H1 (cell line): ENCODE data around the gene ICAM2. TPM values are rescaled to one million over a fixed set of nuclear protein-coding genes. Genes with fewer than 3 reads are reported as not detected.

Source experiments
- CTCF ChIA-PET: fragments of 300-600 bp; sonication (Branson Sonifier 250); formaldehyde crosslinking; loops from one replicate; lab custom pipeline; 2021; ENCODE audit not compliant: partially characterized antibody; lab: Charles Lee
- POLR2A ChIA-PET: fragments of 300-600 bp; sonication (Branson Sonifier 250); formaldehyde crosslinking; loops from one replicate; lab custom pipeline; 2021; ENCODE audit warnings: inconsistent platforms; ENCODE audit not compliant: partially characterized antibody; lab: Charles Lee
- DNase-seq, 2 experiments: peaks; one replicate each; pipeline versions ENCODE4 v3.0.0 to v3.0.0-alpha.2; 2010 to 2022; ENCODE audit warnings: low spot score in 2 of 2, low read depth in 1 of 2, mixed read lengths in 1 of 2
- FAIRE-seq: peaks from 2 replicates; lab custom pipeline; 2011; peaks lifted over from hg19 to GRCh38; lab: Jason Lieb, UNC
- H2AFZ ChIP-seq: 2 replicates; pipeline ENCODE4 v1.8.1; 2012; ENCODE audit warnings: low read length, inconsistent platforms
- H2AK5ac ChIP-seq: 2 replicates; pipeline ENCODE4 v1.6.1; 2013; ENCODE audit warnings: low read depth, low read length
- H2BK120ac ChIP-seq: replicated peaks from 2 replicates; pipeline ENCODE3; 2013; ENCODE audit warnings: low read depth, low read length, inconsistent platforms
- H2BK12ac ChIP-seq: 2 replicates; pipeline ENCODE4 v1.6.1; 2013; ENCODE audit warnings: low read depth, low read length
- H2BK15ac ChIP-seq: 2 replicates; pipeline ENCODE4 v1.6.1; 2013; ENCODE audit warnings: low read length
- H2BK20ac ChIP-seq: 2 replicates; pipeline ENCODE4 v1.6.1; 2013; ENCODE audit warnings: low read length
- H2BK5ac ChIP-seq: 2 replicates; pipeline ENCODE4 v1.6.1; 2013; ENCODE audit warnings: low read depth, low read length
- H3K14ac ChIP-seq: 2 replicates; pipeline ENCODE4 v1.6.1; 2013; ENCODE audit warnings: inconsistent platforms; ENCODE audit not compliant: insufficient read length
- H3K18ac ChIP-seq: 2 replicates; pipeline ENCODE4 v1.6.1; 2013; ENCODE audit warnings: low read length; ENCODE audit errors: extremely low read depth
- H3K23ac ChIP-seq: 2 replicates; pipeline ENCODE4 v1.6.1; 2013; ENCODE audit warnings: inconsistent platforms; ENCODE audit not compliant: insufficient read length
- H3K23me2 ChIP-seq: 2 replicates; pipeline ENCODE4 v1.6.1; 2013; ENCODE audit warnings: low read depth, low read length
- H3K27ac ChIP-seq: 2 replicates; pipeline ENCODE4 v1.6.1; 2011; ENCODE audit warnings: low read depth, low read length, inconsistent platforms
- H3K27me3 ChIP-seq, 4 experiments: replicated peaks in 1 of 4; 1 replicate in 1 of 4; 2 replicates in 3 of 4; pipeline versions ENCODE4 v1.6.1 to v1.8.1; 2011 to 2013; ENCODE audit warnings: low read length in 3 of 4, mild to moderate bottlenecking in 3 of 4, inconsistent platforms in 2 of 4, mixed read lengths in 2 of 4, moderate library complexity in 1 of 4; ENCODE audit not compliant: control insufficient read depth in 3 of 4, insufficient read depth in 3 of 4; ENCODE audit errors: extremely low read depth in 1 of 4
- H3K36me3 ChIP-seq, 4 experiments: 2 replicates each; pipeline versions ENCODE4 v1.6.1 to v1.8.1; 2011 to 2013; ENCODE audit warnings: mild to moderate bottlenecking in 4 of 4, low read length in 3 of 4, moderate library complexity in 2 of 4, control low read depth in 1 of 4, inconsistent platforms in 1 of 4; ENCODE audit not compliant: insufficient read depth in 4 of 4, control insufficient read depth in 2 of 4
- H3K4ac ChIP-seq: replicated peaks from 2 replicates; pipeline ENCODE3; 2013; ENCODE audit warnings: low read length, low read depth, mixed read lengths, inconsistent platforms; ENCODE audit not compliant: insufficient read length
- H3K4me1 ChIP-seq, 4 experiments: replicated peaks in 1 of 4; 1 replicate in 1 of 4; 2 replicates in 3 of 4; pipeline versions ENCODE4 v1.6.1 to v1.8.1; 2011 to 2013; ENCODE audit warnings: low read length in 3 of 4, inconsistent platforms in 2 of 4, mixed read lengths in 1 of 4; ENCODE audit not compliant: insufficient read depth in 4 of 4, control insufficient read depth in 3 of 4
- H3K4me2 ChIP-seq, 2 experiments: 2 replicates each; pipeline versions ENCODE4 v1.6.1 to v1.8.1; 2011 to 2013; ENCODE audit warnings: low read depth in 2 of 2, low read length in 2 of 2, control low read depth in 1 of 2, inconsistent platforms in 1 of 2, mild to moderate bottlenecking in 1 of 2; ENCODE audit not compliant: insufficient read depth in 1 of 2
- H3K4me3 ChIP-seq, 4 experiments: fragments of 200-600, 300-600 bp in 1 of 4; sonication (generic), shearing (Covaris generic), sonication (Bioruptor Twin) in 1 of 4; 2 replicates each; pipeline versions ENCODE4 v1.5.1 to v1.8.1; 2011 to 2016; ENCODE audit warnings: low read length in 4 of 4, low read depth in 3 of 4, control low read depth in 2 of 4, inconsistent platforms in 2 of 4, mild to moderate bottlenecking in 2 of 4, mixed read lengths in 1 of 4, moderate library complexity in 1 of 4; ENCODE audit not compliant: insufficient read depth in 2 of 4; ENCODE audit errors: extremely low read depth in 1 of 4
- H3K56ac ChIP-seq: replicated peaks from 2 replicates; pipeline ENCODE3; 2013; ENCODE audit warnings: low read depth, mild to moderate bottlenecking, mixed read lengths, low read length, inconsistent platforms; ENCODE audit not compliant: insufficient read length
- H3K79me1 ChIP-seq: 2 replicates; pipeline ENCODE4 v1.6.1; 2013; ENCODE audit warnings: low read depth, low read length, control low read depth
- H3K79me2 ChIP-seq, 2 experiments: 2 replicates each; pipeline versions ENCODE4 v1.6.1 to v1.8.1; 2012 to 2013; ENCODE audit warnings: low read length in 2 of 2, mild to moderate bottlenecking in 2 of 2, inconsistent platforms in 1 of 2; ENCODE audit not compliant: insufficient read depth in 2 of 2, control insufficient read depth in 1 of 2
- H3K9ac ChIP-seq, 4 experiments: replicated peaks in 1 of 4; 1 replicate in 1 of 4; 2 replicates in 3 of 4; pipeline versions ENCODE4 v1.6.1 to v1.8.1; 2011 to 2013; ENCODE audit warnings: low read depth in 3 of 4, low read length in 3 of 4, control low read depth in 2 of 4, mild to moderate bottlenecking in 2 of 4, moderate library complexity in 2 of 4, inconsistent platforms in 1 of 4; ENCODE audit errors: extremely low read depth in 1 of 4
- H3K9me3 ChIP-seq, 2 experiments: 2 replicates each; pipeline versions ENCODE4 v1.6.1 to v1.8.1; 2012 to 2013; ENCODE audit warnings: mild to moderate bottlenecking in 2 of 2, moderate library complexity in 2 of 2, control low read depth in 1 of 2, inconsistent platforms in 1 of 2, low read depth in 1 of 2, low read length in 1 of 2, mixed read lengths in 1 of 2; ENCODE audit not compliant: insufficient read depth in 2 of 2
- H4K20me1 ChIP-seq, 2 experiments: replicated peaks in 1 of 2; 2 replicates each; pipeline versions ENCODE3 to v1.8.1; 2011 to 2013; ENCODE audit warnings: inconsistent platforms in 2 of 2, low read length in 2 of 2, mild to moderate bottlenecking in 1 of 2; ENCODE audit not compliant: insufficient read depth in 2 of 2, control insufficient read depth in 1 of 2
- H4K5ac ChIP-seq: 2 replicates; pipeline ENCODE4 v1.6.1; 2013; ENCODE audit warnings: low read length, low read depth, mixed read lengths, inconsistent platforms; ENCODE audit not compliant: insufficient read length
- H4K8ac ChIP-seq: 2 replicates; pipeline ENCODE4 v1.8.0; 2013; ENCODE audit warnings: mild to moderate bottlenecking, moderate library complexity, low read length, inconsistent platforms; ENCODE audit not compliant: insufficient read depth; ENCODE audit errors: extremely low read depth
- H4K91ac ChIP-seq: replicated peaks from 2 replicates; pipeline ENCODE3; 2013; ENCODE audit warnings: low read length, mixed read lengths, inconsistent platforms; ENCODE audit not compliant: insufficient read length
- GTF2F1 ChIP-seq: IDR thresholded peaks from 2 replicates; pipeline ENCODE4 v1.6.1; 2012; ENCODE audit warnings: low read depth, low read length, improper control_type of control experiment, borderline replicate concordance
- KDM4A ChIP-seq: IDR thresholded peaks from one replicate; pipeline ENCODE4 v1.7.1; 2012; ENCODE audit warnings: low read depth, mild to moderate bottlenecking, moderate library complexity, low read length, inconsistent platforms; ENCODE audit not compliant: severe bottlenecking
- KDM5A ChIP-seq: fragments of 200-600 bp; IDR thresholded peaks from 2 replicates; pipeline ENCODE4 v1.7.1; 2012; ENCODE audit warnings: mild to moderate bottlenecking, low read length, inconsistent platforms, mixed read lengths
- NRF1 ChIP-seq: IDR thresholded peaks from 2 replicates; pipeline ENCODE4 v1.6.1; 2011; ENCODE audit warnings: mild to moderate bottlenecking, low read depth, low read length, improper control_type of control experiment
- PHF8 ChIP-seq: fragments of 200-600 bp; sonication (generic); conservative IDR thresholded peaks from 2 replicates; pipeline ENCODE4 v1.7.1; 2012; ENCODE audit warnings: low read depth, mild to moderate bottlenecking, inconsistent platforms, low read length, moderate library complexity
- RFX5 ChIP-seq: IDR thresholded peaks from 2 replicates; pipeline ENCODE4 v1.6.1; 2011; ENCODE audit warnings: low read depth, low read length, improper control_type of control experiment, borderline replicate concordance
- RNF2 ChIP-seq: fragments of 200-900, 300-1000 bp; sonication (generic); IDR thresholded peaks from 2 replicates; pipeline ENCODE4 v1.7.1; 2016; ENCODE audit warnings: borderline replicate concordance, low read depth, mild to moderate bottlenecking, antibody characterized with exemption, low read length; ENCODE audit not compliant: poor library complexity, severe bottlenecking; ENCODE audit errors: missing control alignments
- SIN3A ChIP-seq, 2 experiments: IDR thresholded peaks in 1 of 2; conservative IDR thresholded peaks in 1 of 2; 2 replicates each; pipeline ENCODE4 v1.6.1; 2011 to 2012; ENCODE audit warnings: low read length in 2 of 2, improper control_type of control experiment in 1 of 2, low read depth in 1 of 2, mild to moderate bottlenecking in 1 of 2
- TEAD4 ChIP-seq: IDR thresholded peaks from 2 replicates; pipeline ENCODE4 v1.6.1; 2012; ENCODE audit warnings: low read depth, low read length, inconsistent platforms, mixed read lengths
- WGBS, 2 experiments: shearing (Covaris generic) in 1 of 2; methylation state at CpG; one replicate each; pipeline versions ENCODE4 v1.1.6 to v1.1.7; 2013 to 2015; ENCODE audit warnings: low lambda C conversion rate in 2 of 2, mixed read lengths in 2 of 2, inconsistent platforms in 1 of 2, low coverage in 1 of 2, missing lambda C conversion rate in 1 of 2; ENCODE audit not compliant: insufficient replicate concordance in 2 of 2, insufficient coverage in 1 of 2, insufficient read length in 1 of 2; ENCODE audit errors: extremely low coverage in 1 of 2, missing lambda C conversion rate in 1 of 2; 5-methylcytosine and 5-hydroxymethylcytosine counted together
- polyA plus RNA-seq, 7 experiments: library from polyadenylated mRNA; depleted of rRNA in 3 of 7; stranded (reverse) in 5 of 7; unstranded in 2 of 7; fragments of >200 nt in 5 of 7; fragments of 200-250 nt in 2 of 7; gene quantifications; 1 replicate in 5 of 7; 2 replicates in 1 of 7; 4 replicates in 1 of 7; pipeline versions ENCODE4 v1.2.1 to v1.2.3, GENCODE V29; 2011 to 2013; ENCODE audit warnings: missing spikeins in 2 of 7, mixed read lengths in 2 of 7
- total RNA-seq: library from RNA; stranded (reverse); fragmentation: NEBNext Ultra II Directional; extraction: Animal tissue kit (Norgen Biotek cat#: 25700); gene quantifications from 2 replicates; pipeline ENCODE4 v1.2.1, GENCODE V29; 2021

ICAM2 gene
- total and polyA plus RNA-seq, 2 of the 8 experiments (the other 6 are each of a cell fraction or from before 2014, with no cell fraction given) = 0.45 to 0.63 TPM

DNA sequence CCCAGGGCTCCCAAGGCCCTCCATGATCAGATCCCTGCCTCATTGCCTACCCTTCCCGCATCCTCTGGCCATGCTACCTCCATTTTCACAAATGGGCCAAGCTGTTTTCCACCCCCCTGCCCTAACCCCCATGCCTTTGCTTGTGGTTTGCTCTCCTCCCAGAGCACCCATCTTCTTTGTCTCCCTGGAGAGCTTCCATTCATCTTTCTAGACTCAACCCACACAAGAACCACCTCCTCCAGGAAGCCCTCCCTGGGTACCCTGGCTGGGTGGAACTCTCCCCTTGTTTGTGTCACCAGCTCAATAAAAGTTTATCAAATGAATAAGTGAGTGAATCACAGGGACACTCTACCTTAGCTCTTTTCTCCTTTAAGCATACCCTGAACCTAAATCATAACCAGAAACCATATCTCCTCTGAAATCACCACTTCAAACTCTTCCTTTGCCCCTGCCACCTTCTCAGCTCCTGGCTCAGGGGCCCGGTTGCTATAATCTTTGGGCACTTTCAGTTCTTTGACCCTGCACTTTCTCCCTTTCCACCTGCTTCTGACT, 44.8 kb downstream of the ICAM2 start:
- 82% methylated on average over 2 of the region's 2 CpGs; no CpG with 5 or more reads in 1 of the 2 experiments for WGBS, 2 experiments
- no peaks in the 10 kb centered on the region for H3K36me3 ChIP-seq
- no peak overlapping the region for H3K4me2 ChIP-seq
- H3K56ac ChIP-seq = no peak overlapping the region
- peaks cover 0 to 7% (median under 1%) of the 10 kb centered on the region in 4 experiments; a peak in 4 of 7 replicates for H3K4me1 ChIP-seq
- H3K79me2 ChIP-seq = no peaks in the 10 kb centered on the region
- H3K4ac ChIP-seq = no peak overlapping the region
- no peak overlapping the region for H2BK15ac ChIP-seq
- H3K14ac ChIP-seq = no peak overlapping the region
- FAIRE-seq (no peak), DNase-seq (no peak)
- no peak overlapping the region for H2BK12ac ChIP-seq
- H3K79me1 ChIP-seq = no peaks in the 10 kb centered on the region
- H2AFZ ChIP-seq = no peak overlapping the region
- no peaks in the 10 kb centered on the region for H3K23me2 ChIP-seq
- H4K8ac ChIP-seq = no peak overlapping the region
- no peak overlapping the region for H2BK5ac ChIP-seq
- no peak overlapping the region for H3K23ac ChIP-seq
- H3K9ac ChIP-seq = no peak overlapping the region
- CTCF ChIA-PET = interaction anchor here (1.1 to 18.4 kb wide), 11 partner anchors 9 to 158 kb away, joined by 3 to 219 read pairs (median 7); partner anchors contain the start of genes GH1 and ICAM2
- H2BK120ac ChIP-seq = no peak overlapping the region
- no peak overlapping the region for H2AK5ac ChIP-seq
- no peak overlapping the region for H3K4me3 ChIP-seq
- H3K9me3 ChIP-seq = no peaks in the 10 kb centered on the region
- no peak overlapping the region for H2BK20ac ChIP-seq
- no peak overlapping the region for H3K18ac ChIP-seq
- H3K27me3 ChIP-seq = no peaks in the 10 kb centered on the region; a peak in 1 of 7 replicates
- H4K91ac ChIP-seq = no peak overlapping the region
- no peaks in the 10 kb centered on the region for H4K20me1 ChIP-seq
- TF ChIP-seq PHF8 (no peak), SIN3A (conservative IDR thresholded peaks at IDR 0.05 in 1 of 2, IDR thresholded peaks at IDR 0.05 in 1 of 2; ENCODE audit: low read depth in 1 of 2, low read length in 2 of 2) (no peak), GTF2F1 (no peak), RNF2 (no peak), NRF1 (no peak), TEAD4 (no peak), KDM5A (no peak), RFX5 (no peak), KDM4A (no peak)
- POLR2A ChIA-PET = interaction anchor here (1.5 kb wide), 1 partner anchor 12 kb away, joined by 4 read pairs; no protein-coding TSS in a partner anchor
- no peak overlapping the region for H3K27ac ChIP-seq
- H4K5ac ChIP-seq = no peak overlapping the region
